ENCODE measurements around the gene ZFPM1. TPM values are rescaled to one million over a fixed set of nuclear protein-coding genes. Genes with fewer than 3 reads are reported as not detected.

Gene ZFPM1
- total and polyA plus RNA-seq, 4 donors, result 0.57 to 9.0 (median 2.8) TPM

DNA sequence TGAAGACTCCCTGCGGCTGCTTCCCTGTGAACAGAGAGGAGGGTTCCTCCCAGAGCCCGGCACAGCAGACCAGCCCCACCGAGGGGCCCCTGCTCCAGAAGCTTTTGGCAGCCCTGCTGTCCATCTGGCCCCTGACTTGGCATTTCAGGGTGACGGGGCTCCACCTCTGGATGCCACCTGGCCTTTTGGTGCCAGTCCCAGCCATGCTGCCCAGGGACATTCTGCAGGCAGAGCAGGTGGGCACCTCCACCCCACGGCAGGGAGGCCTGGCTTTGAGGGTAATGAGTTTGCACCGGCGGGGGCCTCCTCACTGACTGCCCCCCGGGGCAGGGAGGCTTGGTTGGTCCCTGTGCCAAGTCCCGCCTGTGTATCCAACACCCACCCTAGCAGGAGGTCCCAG is 20.3 kb upstream of the ZFPM1 start:
- WGBS, 2 donors, result 87 to 90% methylated on average over 9 of the region's 9 CpGs
- ATAC-seq (ENCODE audit: insufficient read depth, low FRiP score), result no peak
- H3K27me3 ChIP-seq (ENCODE audit: control insufficient read depth in 3 of 3, insufficient read depth in 3 of 3, low read length in 2 of 3), result peaks cover 2 to 3% (median 3%) of the 10 kb centered on the region in 3 donors
- no peak overlapping the region for H3K27ac ChIP-seq (ENCODE audit: low read depth in 1 of 2, low read length in 1 of 2)
- TF ChIP-seq, protein P1, sequence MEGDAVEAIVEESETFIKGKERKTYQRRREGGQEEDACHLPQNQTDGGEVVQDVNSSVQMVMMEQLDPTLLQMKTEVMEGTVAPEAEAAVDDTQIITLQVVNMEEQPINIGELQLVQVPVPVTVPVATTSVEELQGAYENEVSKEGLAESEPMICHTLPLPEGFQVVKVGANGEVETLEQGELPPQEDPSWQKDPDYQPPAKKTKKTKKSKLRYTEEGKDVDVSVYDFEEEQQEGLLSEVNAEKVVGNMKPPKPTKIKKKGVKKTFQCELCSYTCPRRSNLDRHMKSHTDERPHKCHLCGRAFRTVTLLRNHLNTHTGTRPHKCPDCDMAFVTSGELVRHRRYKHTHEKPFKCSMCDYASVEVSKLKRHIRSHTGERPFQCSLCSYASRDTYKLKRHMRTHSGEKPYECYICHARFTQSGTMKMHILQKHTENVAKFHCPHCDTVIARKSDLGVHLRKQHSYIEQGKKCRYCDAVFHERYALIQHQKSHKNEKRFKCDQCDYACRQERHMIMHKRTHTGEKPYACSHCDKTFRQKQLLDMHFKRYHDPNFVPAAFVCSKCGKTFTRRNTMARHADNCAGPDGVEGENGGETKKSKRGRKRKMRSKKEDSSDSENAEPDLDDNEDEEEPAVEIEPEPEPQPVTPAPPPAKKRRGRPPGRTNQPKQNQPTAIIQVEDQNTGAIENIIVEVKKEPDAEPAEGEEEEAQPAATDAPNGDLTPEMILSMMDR (IDR thresholded peaks at IDR 0.05; ENCODE audit: control extremely low read depth, extremely low read depth), result no peak
- H3K36me3 ChIP-seq (ENCODE audit: control insufficient read depth in 4 of 4, insufficient read depth in 4 of 4, low read length in 4 of 4), result no peaks in the 10 kb centered on the region
- no peak for DNase-seq
- H3K9me3 ChIP-seq (ENCODE audit: control insufficient read depth in 4 of 4, insufficient read depth in 3 of 4, low read length in 3 of 4), result no peaks in the 10 kb centered on the region
- H3K9ac ChIP-seq (ENCODE audit: insufficient read depth in 1 of 2, low read length in 2 of 2), result no peak overlapping the region
- peaks cover 0 to 7% (median 0%) of the 10 kb centered on the region in 5 donors for H3K4me1 ChIP-seq (ENCODE audit: control insufficient read depth in 5 of 5, insufficient read depth in 5 of 5, low read length in 5 of 5)
- H3K4me3 ChIP-seq, result no peak overlapping the region

DNA sequence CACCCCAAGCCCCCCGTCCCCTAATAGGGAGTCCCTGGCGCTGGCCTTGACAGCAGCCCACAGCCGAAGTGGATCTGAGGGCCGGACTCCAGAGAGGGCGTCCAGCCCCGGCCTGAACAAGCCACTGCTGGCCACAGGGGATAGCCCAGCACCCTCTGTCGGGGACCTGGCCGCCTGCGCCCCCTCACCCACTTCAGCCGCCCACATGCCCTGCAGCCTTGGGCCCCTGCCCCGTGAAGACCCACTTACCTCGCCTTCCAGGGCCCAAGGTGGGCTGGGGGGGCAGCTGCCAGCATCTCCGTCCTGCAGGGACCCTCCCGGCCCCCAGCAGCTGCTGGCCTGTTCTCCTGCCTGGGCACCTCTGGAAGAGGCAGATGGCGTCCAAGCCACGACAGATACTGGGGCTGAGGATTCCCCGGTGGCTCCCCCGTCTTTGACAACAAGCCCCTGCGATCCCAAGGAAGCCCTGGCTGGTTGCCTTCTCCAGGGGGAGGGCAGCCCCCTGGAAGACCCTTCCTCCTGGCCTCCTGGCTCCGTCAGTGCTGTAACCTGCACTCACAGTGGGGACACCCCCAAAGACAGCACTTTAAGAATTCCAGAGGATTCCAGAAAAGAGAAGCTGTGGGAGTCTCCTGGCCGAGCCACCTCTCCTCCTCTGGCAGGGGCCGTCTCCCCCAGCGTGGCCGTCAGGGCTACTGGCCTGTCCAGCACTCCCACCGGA is 19.3 kb upstream of the ZFPM1 start:
- H3K27ac ChIP-seq (ENCODE audit: low read depth in 1 of 2, low read length in 1 of 2), result no peak overlapping the region
- DNase-seq (no peak), ATAC-seq (ENCODE audit: insufficient read depth, low FRiP score) (no peak)
- no peak overlapping the region for H3K9ac ChIP-seq (ENCODE audit: insufficient read depth in 1 of 2, low read length in 2 of 2)
- TF ChIP-seq, protein P1 (IDR thresholded peaks at IDR 0.05; ENCODE audit: control extremely low read depth, extremely low read depth), result no peak
- WGBS, 2 donors, result 91 to 94% methylated on average over 23 to 25 of the region's 25 CpGs
- H3K36me3 ChIP-seq (ENCODE audit: control insufficient read depth in 4 of 4, insufficient read depth in 4 of 4, low read length in 4 of 4), result no peaks in the 10 kb centered on the region
- H3K9me3 ChIP-seq (ENCODE audit: control insufficient read depth in 4 of 4, insufficient read depth in 3 of 4, low read length in 3 of 4), result no peaks in the 10 kb centered on the region
- peaks cover 2 to 3% (median 3%) of the 10 kb centered on the region in 3 donors for H3K27me3 ChIP-seq (ENCODE audit: control insufficient read depth in 3 of 3, insufficient read depth in 3 of 3, low read length in 2 of 3)
- H3K4me1 ChIP-seq (ENCODE audit: control insufficient read depth in 5 of 5, insufficient read depth in 5 of 5, low read length in 5 of 5), result peaks cover 0 to 7% (median 0%) of the 10 kb centered on the region in 5 donors
- H3K4me3 ChIP-seq, result no peak overlapping the region

DNA sequence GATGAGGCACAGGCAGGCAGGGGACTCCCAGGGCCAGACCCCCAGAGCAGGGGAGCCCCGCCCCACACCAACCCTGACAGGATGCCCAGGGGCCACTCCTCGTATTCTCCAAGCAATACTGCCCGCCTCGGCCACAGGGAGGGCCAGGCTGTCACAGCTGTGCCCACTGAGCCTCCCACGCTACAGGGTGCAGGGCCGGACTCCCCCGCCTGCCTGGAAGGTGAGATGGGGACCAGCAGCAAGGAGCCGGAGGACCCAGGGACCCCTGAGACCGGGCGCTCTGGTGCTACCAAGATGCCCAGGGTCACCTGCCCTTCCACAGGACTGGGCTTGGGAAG is 18.8 kb upstream of the ZFPM1 start:
- Histone ChIP-seq H3K9me3 (ENCODE audit: control insufficient read depth in 4 of 4, insufficient read depth in 3 of 4, low read length in 3 of 4) (no peaks in the 10 kb centered on the region), H3K9ac (ENCODE audit: insufficient read depth in 1 of 2, low read length in 2 of 2) (no peak overlapping the region), H3K4me3 (no peak overlapping the region), H3K36me3 (ENCODE audit: control insufficient read depth in 4 of 4, insufficient read depth in 4 of 4, low read length in 4 of 4) (no peaks in the 10 kb centered on the region), H3K4me1 (ENCODE audit: control insufficient read depth in 5 of 5, insufficient read depth in 5 of 5, low read length in 5 of 5) (peaks cover 0 to 7% (median 0%) of the 10 kb centered on the region in 5 donors), H3K27me3 (ENCODE audit: control insufficient read depth in 3 of 3, insufficient read depth in 3 of 3, low read length in 2 of 3) (peaks cover 2 to 3% (median 3%) of the 10 kb centered on the region in 3 donors), H3K27ac (ENCODE audit: low read depth in 1 of 2, low read length in 1 of 2) (no peak overlapping the region)
- TF ChIP-seq, protein P1 (IDR thresholded peaks at IDR 0.05; ENCODE audit: control extremely low read depth, extremely low read depth), result no peak
- no peak for DNase-seq
- WGBS, 2 donors, result 94% methylated on average over 10 of the region's 10 CpGs
- ATAC-seq (ENCODE audit: insufficient read depth, low FRiP score), result no peak

All from lung (tissue), 12 donors.